ENCODE results near the gene ENAH. TPM values are rescaled to one million over a fixed set of nuclear protein-coding genes. Genes with fewer than 3 reads are reported as not detected.

Gene ENAH
- polyA plus RNA-seq, 10 donors, result 115 to 167 (median 133) TPM

GRCh38 chr1:225437710-225438437 is 215.0 kb downstream of the ENAH start:
- DNase-seq, result no peak

Other genes with a start within 250 kb of the ENAH start
- 10 to 100 TPM; 30.1 to 56.3 (median 45.9) TPM for gene LBR, start 225.1 kb downstream of the ENAH start, polyA plus RNA-seq (ENCODE audit: insufficient read length in 10 of 10)
- 100 to 1,000 TPM; 180 to 250 (median 213) TPM for gene SRP9, start 124.7 kb upstream of the ENAH start, polyA plus RNA-seq (ENCODE audit: insufficient read length in 10 of 10)
- gene EPHX1, start 157.0 kb upstream of the ENAH start, polyA plus RNA-seq (ENCODE audit: insufficient read length in 10 of 10), result 10 to 100 TPM; 27.8 to 43.3 (median 32.3) TPM
- gene TMEM63A, start 229.3 kb upstream of the ENAH start, polyA plus RNA-seq (ENCODE audit: insufficient read length in 10 of 10), result 10 to 100 TPM; 15.6 to 41.8 (median 22.4) TPM
- under 1 TPM in 8 of 10 donors, not detected in 2; 0.18 to 0.48 (median 0.31) TPM for gene LEFTY1, start 236.0 kb upstream of the ENAH start, polyA plus RNA-seq (ENCODE audit: insufficient read length in 10 of 10)